ENCODE results near the gene SIGLEC12.

DNA sequence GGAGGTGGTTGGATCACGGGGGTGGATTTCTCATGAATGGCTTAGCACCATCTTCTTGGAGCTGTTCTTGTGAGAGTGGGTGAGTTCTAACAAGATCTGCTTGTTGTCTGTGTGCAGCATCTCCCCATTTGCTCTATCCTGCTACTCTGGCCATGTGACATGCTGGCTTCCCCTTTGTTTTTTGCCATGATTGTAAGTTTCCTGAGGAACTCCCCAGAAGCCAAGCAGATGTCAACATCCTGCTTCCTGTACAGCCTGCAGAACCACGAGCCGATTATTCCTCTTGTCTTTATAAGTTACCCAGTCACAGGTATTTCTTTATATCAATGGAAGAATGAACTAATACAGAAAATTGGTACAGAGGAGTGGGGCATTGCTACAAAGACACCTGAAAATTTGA is 2.3 kb upstream of the SIGLEC12 start:
- TF ChIP-seq CTCF (IDR thresholded peaks at IDR 0.05) (no peak), EZH2 (IDR thresholded peaks at IDR 0.05) (no peak), EZH2phosphoT487 (IDR thresholded peaks at IDR 0.05) (no peak)
